DMS 273 (cell line): ENCODE data around the gene ZNF532.
A peak's percentile ranks its signal among the peaks of the same experiment; 100 is the strongest.

Experiments used
- DNase-seq: peaks from one replicate; lab custom pipeline; 2025; ENCODE audit not compliant: unreplicated experiment; lab: John Stamatoyannopoulos, UW

ZNF532 gene

DNA sequence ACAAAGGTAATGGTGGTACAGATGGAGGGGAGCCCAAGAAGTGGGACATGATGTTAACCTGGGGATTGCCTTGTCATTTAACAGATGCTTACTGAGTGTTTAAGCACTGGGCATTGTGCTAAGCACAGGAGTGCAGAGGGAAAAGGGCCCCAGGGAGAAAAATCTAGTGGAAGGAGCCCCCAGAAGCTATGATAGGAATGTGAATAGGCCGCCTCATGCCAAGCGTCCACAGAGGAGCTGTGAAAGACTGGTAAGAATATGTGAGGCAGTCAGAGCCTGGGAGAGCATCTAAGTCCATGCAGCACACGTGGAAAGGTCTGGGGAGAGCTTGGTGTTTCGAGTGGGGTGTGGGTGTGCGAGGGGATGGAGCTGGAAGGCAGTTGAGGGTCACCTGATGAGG, 5.5 kb downstream of the ZNF532 start:
- DNase-seq: no peak

DNA sequence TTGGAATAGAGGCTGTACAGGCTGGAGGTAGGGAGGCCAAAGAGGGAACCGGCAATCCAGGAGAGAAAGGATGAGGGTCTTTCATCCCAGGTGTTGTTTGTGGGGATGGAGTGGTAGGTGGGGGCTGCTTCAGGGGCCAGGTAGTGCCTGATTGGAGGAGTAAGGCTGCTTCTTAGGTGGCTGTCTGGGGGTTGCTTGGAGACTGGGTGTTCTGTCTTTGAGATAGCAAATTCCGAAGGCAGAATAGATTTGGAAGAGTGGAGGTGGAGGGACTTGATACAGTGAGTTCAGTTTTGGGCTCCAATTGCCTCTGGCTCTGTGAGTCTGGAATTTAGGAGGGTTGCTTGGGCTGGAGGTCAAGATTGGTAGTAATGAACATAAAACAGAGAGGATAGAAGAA, 5.9 kb downstream of the ZNF532 start:
- DNase-seq: no peak

DNA sequence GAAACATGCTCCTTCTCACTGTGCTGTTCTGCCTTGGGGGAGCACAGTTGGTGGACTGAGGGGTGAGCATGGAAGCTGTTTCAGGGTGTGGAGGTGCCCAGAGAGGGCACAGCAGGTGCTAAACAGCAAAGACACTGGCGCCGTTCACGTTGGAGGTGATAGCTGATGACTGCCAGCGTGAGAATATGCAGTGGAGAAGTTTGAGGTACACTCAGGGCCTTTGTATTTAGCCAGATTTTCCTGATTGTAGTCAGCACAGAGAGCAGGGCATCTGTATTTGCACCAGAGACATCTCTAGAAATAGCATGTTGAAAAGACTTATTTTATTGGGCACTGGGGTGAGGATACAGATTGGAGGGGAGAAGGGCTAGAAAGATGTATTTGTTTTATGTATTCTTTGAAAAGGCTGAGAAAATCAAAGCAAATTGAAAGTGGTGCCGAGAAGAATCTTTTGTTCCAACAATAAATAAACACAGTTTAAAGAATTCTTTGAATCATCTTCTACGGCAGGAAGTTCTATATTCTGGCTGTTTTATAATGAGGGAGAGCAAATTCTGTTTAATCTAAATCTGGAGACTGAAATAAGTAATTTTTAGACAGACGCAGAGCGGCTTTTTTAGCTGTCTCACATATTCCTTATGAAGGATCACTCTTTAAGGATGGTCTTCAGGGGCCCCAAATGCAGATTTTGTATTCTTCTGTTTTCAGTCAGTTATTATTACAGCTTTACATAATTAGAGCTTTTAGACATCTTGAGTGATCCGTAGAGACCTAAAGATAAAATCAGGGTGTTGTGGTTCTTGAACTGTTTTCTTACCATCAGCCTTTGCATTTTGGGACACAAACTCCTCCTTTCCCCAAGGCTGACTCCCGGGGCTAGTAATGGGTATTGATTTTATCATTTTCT, 7.1 kb downstream of the ZNF532 start:
- DNase-seq: no peak

DNA sequence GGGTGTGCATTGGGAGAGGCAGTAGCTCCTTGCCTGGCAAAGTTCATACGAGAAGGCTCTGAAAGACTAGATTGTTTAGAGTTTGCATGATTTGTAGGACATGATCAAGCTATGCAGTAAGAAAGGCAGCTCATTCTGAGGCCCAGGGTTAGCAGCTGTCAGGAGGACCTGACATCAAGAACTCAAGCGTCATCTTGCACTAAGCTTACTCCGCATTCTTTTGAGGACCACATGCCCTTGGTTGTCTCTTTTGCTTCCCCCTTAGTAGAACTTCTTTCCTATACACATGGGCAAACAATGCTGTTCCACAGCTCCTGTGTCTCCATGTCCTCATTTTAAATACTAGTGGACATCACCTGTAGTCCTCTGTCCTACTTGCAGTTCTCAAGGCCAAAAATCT, 14.0 kb downstream of the ZNF532 start:
- DNase-seq: no peak

DNA sequence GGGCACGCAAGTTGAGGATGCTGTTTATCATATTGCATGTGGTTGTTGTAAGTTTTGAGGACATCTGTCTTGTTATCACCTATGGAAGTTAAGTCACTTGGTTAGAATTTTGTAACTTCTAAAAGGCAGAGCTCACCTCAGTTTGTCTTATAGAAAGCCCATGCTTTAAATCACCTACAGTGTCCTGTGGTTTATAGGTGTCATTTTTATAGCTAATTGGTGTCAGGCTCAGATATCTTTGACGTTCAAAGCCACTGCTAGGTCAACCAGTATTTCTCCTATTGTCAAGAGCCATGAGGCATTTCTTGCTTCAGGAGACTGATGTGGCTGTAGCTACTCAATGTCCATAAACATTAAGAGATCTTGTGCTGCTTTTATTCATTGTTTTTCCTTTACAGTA, 16.8 kb downstream of the ZNF532 start:
- no peak for DNase-seq

DNA sequence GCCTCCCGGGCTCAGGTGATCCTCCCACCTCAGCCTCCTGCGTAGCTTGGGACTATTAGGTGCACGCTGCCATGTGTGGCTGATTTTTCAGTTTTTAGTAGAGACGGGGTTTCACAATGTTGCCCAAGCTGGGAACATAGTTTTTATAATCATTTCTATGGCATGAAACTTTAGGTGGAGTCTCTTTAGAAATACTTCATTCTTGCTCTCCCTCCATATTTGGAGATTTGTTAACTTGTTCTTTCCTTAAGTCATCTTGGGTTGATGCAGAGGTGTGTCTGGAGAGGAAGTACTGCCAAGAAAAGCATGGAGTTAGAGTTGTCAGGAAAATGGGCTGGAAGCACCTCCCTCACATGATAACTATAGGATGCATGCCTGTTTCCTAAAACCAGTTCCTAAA, 17.4 kb downstream of the ZNF532 start:
- no peak for DNase-seq

DNA sequence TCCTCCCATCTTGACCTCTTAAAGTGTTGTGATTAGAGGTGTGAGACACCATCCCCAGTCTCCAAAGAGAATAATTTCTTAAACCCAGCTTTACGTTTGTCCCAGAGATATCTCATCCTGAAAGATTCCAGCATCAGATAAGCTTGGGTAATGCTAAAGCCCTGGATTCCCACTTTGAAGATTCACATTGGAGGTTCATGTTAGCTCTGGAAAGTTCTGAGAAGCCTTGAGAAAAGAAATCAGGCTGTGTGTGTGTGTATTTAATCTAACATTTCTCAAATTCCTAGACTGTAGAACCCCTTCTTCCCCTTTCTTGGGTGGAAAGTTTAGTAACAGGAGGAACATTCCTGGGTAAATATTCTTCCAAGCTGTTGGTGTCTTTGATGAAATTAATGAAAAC, 18.0 kb downstream of the ZNF532 start:
- DNase-seq: no peak

DNA sequence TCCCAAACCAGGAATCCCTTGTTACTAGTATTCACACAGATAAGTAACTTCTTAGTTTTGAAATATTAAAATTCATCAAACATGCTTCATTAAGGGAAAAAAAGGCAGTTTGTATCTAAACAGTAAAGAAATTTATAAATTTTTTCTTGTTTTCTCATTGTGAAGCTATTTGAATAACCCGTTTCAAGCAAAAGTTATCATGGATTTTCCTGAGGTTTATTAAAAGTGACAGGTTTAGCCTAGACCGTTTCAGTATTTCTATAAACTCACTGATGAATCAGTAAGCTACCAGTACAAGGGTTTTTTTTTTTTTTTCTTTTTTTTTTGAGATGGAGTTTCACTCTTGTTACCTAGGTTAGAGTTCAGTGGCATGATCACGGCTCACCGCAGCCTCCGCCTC, 20.0 kb downstream of the ZNF532 start:
- no peak for DNase-seq

DNA sequence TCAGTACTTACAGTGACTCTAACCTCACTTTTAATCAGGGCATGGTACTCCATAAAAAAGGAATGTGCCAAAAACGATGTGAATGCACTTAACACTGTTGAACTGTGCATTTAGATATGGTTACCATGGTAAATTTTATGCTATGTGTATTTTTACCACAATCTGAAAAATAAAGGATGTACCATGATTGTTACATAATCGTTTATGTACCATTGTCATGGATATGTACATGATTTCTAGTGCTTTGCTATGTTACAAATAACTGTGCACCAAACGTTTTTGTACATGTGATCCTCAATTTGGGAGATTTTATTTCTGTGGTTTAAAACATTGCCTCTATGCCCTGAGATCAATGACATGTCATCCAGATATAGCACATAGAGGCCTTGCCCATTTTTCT, 21.8 kb downstream of the ZNF532 start:
- DNase-seq: no peak

DNA sequence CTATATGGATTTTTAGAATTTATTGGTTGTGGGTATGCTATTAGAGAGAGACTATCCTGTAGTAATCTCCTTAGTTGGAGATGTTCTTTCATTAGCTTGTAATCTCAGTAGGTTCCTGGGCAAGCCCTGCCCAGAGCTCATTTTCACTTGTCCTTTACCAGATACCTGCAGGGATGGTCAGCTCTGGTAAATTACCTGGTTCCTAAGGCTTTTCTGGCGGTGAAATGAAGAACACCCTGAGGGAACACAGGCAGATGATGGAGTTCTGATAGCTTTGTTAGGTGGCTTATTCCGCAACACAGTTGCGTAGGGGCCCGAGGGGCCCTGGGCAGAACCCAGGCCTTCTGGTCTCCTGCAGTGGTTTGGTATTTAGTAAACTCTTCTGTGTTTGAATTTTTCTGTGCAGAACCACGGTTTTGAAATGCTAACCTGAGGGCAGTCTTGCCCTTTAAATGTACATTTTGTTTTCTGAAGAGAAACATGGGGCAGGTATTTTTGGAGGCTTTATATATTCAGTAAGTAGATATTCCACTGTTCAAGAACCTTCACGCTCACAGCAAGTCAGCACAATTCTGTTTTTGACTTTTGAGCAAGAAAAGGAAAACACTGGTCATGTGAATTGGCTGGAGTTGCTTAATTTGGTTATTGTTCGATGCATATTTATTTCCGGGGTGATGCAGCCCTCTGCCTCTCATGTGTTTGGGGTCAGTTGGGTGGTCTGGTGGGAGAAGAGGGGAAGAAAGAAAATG, 22.4 kb downstream of the ZNF532 start:
- no peak for DNase-seq

DNA sequence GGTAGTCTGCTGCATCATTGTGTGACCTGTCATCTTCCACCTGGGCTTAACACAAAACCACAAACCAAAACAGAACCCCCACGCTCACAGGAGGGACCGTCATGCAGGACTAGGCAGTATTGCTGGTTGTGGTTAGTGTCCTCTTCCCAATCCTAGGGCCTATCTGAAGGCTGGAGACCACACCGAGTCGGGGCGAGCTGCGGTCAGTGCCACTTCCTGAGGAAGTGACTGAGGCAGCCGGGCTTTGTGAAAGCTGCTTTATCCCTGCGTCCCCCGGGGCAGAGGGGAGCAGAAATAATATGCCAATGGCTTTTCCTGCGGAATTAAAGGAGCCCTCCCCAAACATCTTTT, 22.9 kb downstream of the ZNF532 start:
- DNase-seq: no peak

DNA sequence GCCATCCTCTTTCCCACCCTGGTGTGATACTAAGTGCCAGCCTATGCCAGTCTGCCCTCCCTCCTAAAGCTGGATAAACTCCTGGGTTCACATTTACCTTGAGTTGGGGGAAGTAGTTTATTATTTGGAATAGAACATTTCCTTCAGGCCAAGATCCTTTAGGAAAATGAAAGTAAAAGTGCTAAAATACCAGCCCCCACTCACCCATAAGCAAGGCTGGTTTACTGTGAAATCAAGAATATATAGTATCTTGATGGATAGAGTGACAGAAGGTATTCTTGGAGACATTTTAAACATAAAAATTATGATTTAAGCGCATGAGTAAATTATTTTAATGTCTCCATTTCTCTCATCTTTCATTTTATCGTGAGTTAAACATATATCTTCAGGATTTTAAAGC, 27.1 kb downstream of the ZNF532 start:
- DNase-seq: no peak

DNA sequence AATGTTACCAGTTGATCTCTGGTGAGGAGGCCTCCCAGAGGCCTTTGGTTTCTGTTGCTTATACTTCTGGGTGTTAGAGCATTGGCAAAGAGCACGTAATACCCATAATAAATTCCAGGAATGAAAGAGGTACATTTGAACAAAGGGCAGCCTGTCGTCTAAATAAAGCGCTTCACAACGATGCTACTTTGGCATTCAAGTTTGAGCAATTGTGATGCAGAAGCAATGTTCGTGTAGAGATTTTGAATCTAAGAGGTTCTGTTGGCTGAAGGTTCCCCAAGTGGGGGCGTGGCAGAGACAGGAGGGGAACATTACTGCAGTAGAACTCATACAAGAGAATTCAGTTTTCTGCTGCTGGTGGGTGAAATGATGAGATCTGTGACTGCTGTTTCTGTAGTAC, 27.8 kb downstream of the ZNF532 start:
- no peak for DNase-seq

DNA sequence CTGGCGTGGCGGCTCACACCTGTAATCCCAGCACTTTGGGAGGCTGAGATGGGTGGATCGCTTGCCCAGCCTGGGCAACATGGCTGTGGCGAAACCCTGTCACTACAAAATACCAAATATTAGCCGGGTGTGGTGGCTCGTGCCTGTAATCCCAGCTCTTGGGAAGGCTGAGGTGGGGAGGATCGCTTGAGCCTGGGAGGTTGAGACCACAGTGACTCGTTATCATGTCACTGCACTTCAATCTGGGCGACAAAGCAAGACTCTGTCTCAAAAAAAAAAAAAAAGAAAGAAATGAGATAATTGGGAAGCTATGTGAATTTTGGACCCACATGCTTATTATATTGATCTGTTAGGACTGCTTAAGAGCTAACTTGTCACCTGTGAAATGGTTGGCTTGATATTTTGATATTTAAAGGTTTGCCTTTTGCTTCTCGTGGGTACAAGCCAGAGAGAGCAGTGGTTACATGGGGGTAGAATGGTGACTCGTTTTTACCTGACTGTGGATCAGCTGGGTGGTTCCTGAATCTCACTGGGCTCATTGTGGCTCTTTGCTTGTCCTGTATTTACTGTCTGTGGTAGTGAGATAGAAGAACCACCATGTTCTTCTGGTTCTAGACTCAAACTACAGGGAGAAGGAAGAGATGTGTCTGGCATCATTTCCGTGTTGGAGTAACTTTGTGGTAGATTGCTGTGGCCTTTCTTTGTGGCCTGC, 28.9 kb downstream of the ZNF532 start:
- DNase-seq: no peak

DNA sequence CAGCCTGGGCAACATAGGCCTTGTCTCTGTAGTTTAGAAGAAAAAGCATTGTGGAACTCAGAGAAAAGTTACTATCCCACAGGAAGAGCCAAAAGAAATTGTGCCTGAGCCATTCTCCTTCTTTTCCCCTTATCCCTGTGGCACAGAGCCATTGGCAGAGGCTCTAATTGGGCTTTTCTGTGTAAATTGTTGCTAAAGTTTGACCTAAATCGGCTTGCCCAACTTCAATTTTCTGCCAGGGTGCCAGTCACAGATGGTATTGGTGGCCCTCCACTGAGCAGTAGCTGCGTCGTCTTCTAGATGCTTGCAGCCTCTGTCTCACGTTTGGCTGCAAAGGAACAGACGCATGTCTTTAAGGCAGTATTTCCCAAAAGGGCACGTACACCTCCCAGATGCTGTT, 30.3 kb downstream of the ZNF532 start:
- DNase-seq: no peak

DNA sequence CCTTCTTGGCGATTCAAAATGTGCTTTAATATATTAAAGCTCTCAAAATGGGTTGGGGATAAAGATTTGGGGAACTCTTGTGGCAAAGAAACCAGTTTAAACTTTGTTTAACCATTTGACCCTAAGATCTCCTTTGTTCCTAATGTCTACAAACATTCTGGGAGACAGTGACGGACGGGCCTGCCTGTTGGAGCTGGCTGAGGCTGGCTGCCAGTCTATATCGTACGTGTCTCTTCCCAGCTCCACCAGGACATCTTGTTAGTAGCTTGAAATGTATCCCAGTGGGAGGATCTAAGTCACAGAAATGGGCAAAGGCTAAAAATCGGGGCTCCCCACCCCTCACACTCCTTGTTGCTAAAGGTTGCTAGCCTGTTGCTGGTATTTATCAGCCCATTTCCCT, 30.7 kb downstream of the ZNF532 start:
- DNase-seq: no peak

DNA sequence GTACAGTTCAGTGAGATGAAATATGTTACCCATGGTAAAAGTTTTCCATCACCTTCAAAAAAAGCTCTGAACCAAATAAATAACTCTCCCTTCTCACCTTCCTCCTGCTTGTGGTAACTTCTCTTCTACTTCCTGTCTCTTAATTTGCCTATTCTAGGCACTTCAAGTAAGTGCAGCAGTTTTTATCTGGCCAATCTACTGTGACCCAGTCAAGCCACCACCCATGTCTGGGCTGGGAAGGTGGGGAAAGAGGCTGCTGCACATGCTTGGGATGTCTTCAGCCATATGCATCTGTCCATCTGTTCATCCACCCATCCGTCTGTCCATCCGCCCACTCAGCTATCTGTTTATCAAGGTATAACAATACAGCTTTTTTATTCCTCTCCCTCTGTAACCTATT, 31.6 kb downstream of the ZNF532 start:
- DNase-seq: peak; percentile 77

DNA sequence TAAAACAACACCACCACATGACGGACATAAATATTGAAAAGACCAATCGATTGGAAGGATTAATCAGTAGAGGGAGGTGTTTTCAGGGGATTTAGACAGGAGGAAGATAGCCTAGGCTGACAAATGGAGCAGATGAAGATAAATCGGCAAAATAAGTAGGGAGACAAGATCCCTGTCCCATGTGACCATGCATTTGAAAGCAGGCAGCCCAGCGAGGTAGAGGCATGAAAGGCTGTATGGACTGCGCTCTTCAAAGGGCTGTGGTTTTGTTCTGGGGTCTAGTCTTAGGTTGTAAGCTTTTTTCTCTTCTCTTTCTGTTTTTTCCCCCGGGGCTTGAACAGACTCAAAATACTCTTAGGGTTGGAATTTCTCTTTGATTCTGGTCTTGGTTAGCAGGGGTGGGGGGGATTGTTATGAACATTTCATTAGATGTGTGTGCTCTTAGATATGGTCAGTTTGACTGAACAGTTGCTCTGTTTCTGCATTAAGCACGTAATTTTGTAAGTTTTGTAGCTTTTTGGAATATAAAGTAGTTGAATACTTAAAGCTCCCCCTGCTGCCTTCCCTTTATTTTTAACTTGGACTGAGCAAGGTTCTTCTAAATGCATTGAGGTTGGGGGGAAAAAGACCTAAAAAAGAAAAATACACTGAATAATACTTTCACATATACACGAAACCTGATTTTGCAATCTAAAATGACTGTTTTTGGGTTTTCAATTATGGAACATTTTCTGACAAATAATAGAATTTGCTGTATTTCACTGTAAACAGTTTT, 32.2 kb downstream of the ZNF532 start:
- peak; percentile 49 for DNase-seq

DNA sequence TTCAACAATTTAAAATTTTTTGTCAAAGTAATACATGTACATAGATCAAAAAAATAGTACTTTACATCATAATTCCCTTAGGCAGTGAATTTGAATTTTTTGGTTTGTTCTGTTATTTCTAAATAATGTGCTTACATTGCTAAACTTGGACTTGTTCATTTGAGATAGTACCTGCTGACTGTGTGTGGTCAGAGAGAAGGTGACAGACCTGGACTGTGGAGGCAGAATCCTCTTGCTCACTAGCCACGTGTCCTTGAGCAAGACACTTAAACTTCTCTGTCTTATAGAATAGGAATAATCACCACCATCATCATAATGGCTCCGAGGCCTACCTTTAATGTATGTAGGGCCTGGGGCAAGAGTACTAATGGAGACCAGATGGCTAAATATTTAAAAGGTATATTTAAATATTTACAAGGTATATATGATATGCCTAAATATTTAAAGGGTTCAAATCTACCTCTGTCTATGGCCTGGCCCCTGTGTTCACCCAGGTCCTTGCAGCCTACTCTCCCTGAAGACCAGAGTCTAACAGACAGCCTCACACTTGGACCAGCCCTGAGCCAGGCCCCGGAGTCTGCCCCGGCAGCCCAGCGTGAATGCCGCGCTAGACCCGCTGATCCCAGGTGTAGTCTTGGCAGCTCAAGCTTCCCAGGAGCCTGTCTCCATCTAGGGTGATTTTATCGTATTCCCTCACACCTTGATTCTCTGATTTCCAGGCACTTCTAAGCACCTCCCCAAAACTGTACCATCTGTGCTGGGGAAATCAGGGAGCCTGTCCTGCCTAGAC, 33.5 kb downstream of the ZNF532 start:
- no peak for DNase-seq

DNA sequence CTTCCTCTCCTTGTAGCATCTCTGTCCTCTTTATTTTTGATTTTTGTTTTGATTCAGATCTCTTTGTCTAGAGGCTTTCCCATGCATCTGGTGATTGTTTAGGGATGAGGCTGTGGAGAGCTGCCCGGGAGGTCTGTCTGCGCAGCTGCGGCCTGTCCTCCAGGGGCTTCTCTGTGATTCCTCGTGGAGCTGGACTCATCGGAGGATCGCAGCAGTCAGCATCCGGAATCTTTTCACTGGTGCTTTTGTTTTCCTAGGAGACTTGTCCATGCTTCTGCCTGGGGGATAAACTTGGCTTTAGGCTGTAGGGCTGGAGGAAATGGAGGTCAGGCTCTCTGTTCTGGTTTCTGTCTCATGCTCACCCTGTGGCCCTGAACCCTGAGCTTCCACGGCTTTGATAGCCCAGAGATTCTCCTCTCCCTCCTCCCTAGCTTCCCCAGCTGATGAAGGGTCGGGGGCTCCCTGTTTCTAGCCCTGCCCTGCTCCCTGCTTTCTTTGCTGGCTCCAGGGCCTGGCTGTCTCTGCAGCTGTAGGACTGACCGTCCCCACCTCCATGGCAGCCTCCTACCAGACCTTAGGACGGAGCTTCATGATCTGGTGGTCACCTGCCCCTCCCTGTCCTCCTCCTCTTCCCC, 35.5 kb downstream of the ZNF532 start:
- no peak for DNase-seq
